ENCODE measurements around the gene FCHO1. TPM values are rescaled to one million over a fixed set of nuclear protein-coding genes. Genes with fewer than 3 reads are reported as not detected.
"Not testable (repeated sequence)": the region's sequence is repeated elsewhere in the genome, so short reads cannot be mapped to it uniquely, and the experiment has no call there.

FCHO1 gene
- total and polyA plus RNA-seq, 9 donors: 0.95 to 4.3 (median 2.8) TPM

GRCh38 chr19:17796838-17797423 lies 45.7 kb downstream of the FCHO1 start:
- TF ChIP-seq CTCF (IDR thresholded peaks at IDR 0.05) (no peak), EP300 (IDR thresholded peaks at IDR 0.05) (no peak), POLR2A (IDR thresholded peaks at IDR 0.05) (no peak)
- 59 to 67% (median 62%) methylated on average over 1 of the region's 1 CpG for WGBS, 3 donors
- H3K27me3 ChIP-seq: no peaks in the 10 kb centered on the region

GRCh38 chr19:17797424-17798201 lies 46.3 kb downstream of the FCHO1 start:
- no peaks in the 10 kb centered on the region for H3K9me3 ChIP-seq
- H3K27ac ChIP-seq: no peak overlapping the region
- H3K27me3 ChIP-seq: no peaks in the 10 kb centered on the region
- WGBS, 3 donors: 60 to 70% (median 69%) methylated on average over 11 of the region's 11 CpGs
- intact Hi-C loops (cut with DNase I): loop anchor here in 1 of 4 donors (10.0 kb wide), 1 partner anchor 57 kb away; the partner anchor contains the start of gene RPL18A
- no peak overlapping the region for H3K4me3 ChIP-seq
- no peak for DNase-seq
- H3K4me1 ChIP-seq (ENCODE audit: insufficient read depth): no peaks in the 10 kb centered on the region
- TF ChIP-seq POLR2A (IDR thresholded peaks at IDR 0.05): no peak
- TF ChIP-seq CTCF (IDR thresholded peaks at IDR 0.05): no peak
- TF ChIP-seq EP300 (IDR thresholded peaks at IDR 0.05): no peak
- H3K36me3 ChIP-seq: no peaks in the 10 kb centered on the region

More at GRCh38 chr19:17796838-17797423, 45.7 kb downstream of the FCHO1 start:
- Histone ChIP-seq H3K36me3 (no peaks in the 10 kb centered on the region), H3K4me3 (no peak overlapping the region), H3K4me1 (ENCODE audit: insufficient read depth) (no peaks in the 10 kb centered on the region), H3K27ac (no peak overlapping the region), H3K9me3 (no peaks in the 10 kb centered on the region)
- intact Hi-C loops (cut with DNase I): loop anchor here in 1 of 4 donors (10.0 kb wide), 1 partner anchor 58 kb away; the partner anchor contains the start of gene RPL18A
- no peak for DNase-seq

DNA sequence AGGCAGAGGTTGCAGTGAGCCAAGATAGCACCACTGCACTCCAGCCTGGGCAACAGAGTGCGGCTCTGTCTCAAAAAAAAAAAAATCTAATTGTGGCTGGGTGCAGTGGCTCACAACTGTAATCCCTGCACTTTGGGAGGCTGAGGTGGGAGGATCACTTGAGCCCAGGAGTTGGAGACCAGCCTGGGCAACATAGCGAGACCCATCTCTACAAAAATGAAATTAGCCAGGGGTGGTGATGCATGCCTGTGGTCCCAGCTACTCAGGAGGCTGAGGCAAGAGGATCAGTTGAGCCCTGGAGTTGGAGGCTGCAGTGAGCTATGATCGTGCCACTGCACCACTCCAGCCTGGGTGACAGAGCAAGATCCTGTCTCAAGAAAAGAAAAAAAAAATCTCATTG lies 47.3 kb downstream of the FCHO1 start:
- not testable (repeated sequence) for H3K4me1 ChIP-seq (ENCODE audit: insufficient read depth); H3K27ac ChIP-seq; H3K36me3 ChIP-seq; H3K9me3 ChIP-seq; DNase-seq; H3K27me3 ChIP-seq; H3K4me3 ChIP-seq
- WGBS, 3 donors: 85 to 87% (median 86%) methylated on average over 3 of the region's 3 CpGs
- intact Hi-C loops (cut with DNase I): loop anchor here in 1 of 4 donors (10.0 kb wide), 1 partner anchor 56 kb away; the partner anchor contains the start of gene RPL18A

DNA sequence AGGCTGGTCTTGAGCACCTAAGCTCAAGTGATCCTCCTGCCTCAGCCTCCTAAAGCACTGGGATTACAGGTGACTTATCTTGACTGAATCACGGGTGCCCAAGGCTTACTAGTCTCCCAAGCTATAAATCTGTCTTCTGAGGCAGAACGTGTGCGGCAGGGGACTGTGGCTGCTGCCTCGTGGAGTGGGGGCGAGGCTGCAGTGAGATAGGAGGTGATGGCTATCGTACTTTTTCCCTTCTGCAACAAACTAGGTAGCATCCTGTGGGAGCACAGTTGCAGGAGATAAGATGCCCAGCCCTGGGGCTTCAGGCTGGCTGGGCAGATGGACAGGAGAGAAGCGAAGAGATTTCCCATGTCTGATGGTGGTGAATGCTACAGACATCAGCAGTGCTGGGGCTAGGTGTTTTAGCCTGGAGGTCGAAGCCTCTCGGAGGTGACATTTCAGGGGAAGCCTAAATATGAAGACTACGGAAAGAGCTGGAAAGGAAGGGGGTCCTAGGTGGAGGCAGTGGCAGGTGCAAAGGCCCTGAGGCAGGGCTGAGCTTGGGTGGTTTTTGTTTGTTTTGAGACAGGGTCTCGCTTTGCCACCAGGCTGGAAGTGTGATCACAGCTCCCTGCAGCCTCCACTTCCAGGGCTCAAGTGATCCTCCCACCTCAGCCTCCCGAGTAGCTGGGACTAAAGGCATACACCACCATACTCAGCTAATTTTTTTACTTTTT lies 51.0 kb downstream of the FCHO1 start:
- Histone ChIP-seq H3K9me3 (no peaks in the 10 kb centered on the region), H3K36me3 (no peaks in the 10 kb centered on the region), H3K4me3 (no peak overlapping the region), H3K27ac (no peak overlapping the region), H3K27me3 (no peaks in the 10 kb centered on the region), H3K4me1 (ENCODE audit: insufficient read depth) (no peaks in the 10 kb centered on the region)
- 54 to 62% (median 55%) methylated on average over 12 of the region's 12 CpGs for WGBS, 3 donors
- TF ChIP-seq EP300 (IDR thresholded peaks at IDR 0.05) (no peak), POLR2A (IDR thresholded peaks at IDR 0.05) (no peak), CTCF (IDR thresholded peaks at IDR 0.05) (no peak)
- DNase-seq: no peak
- intact Hi-C loops (cut with DNase I): no loop called here

Data from ovary (tissue), 9 donors.